Omental fat pad (tissue), 4 donors: ENCODE results near the gene EN2. TPM values are rescaled to one million over a fixed set of nuclear protein-coding genes. Genes with fewer than 3 reads are reported as not detected.

ENCODE experiments used
- ATAC-seq: fragments of 150-250 bp; one replicate; pipeline ENCODE4 v1.9.1; 2016; ENCODE audit warnings: mild to moderate bottlenecking, moderate library complexity; ENCODE audit not compliant: low FRiP score
- DNase-seq: peaks from one replicate; pipeline ENCODE4 v3.0.0-alpha.2; 2019; ENCODE audit warnings: low spot score
- total RNA-seq, 4 donors: library from RNA; depleted of rRNA; stranded (reverse); fragments of >200 nt; gene quantifications; one replicate each; pipeline ENCODE4 v1.1.0, GENCODE V29; 2016
- TF ChIP-seq, protein P1 (sequence below), 3 donors: fragments of 450-650 bp; IDR thresholded peaks; one replicate each; pipeline ENCODE4 v1.5.1; 2016 to 2017; ENCODE audit warnings: antibody characterized with exemption in 3 of 3, mild to moderate bottlenecking in 3 of 3, moderate library complexity in 2 of 3

The EN2 gene
- total RNA-seq, 4 donors from 2014 or later: 0.09 to 0.12 TPM; not detected in 2

DNA sequence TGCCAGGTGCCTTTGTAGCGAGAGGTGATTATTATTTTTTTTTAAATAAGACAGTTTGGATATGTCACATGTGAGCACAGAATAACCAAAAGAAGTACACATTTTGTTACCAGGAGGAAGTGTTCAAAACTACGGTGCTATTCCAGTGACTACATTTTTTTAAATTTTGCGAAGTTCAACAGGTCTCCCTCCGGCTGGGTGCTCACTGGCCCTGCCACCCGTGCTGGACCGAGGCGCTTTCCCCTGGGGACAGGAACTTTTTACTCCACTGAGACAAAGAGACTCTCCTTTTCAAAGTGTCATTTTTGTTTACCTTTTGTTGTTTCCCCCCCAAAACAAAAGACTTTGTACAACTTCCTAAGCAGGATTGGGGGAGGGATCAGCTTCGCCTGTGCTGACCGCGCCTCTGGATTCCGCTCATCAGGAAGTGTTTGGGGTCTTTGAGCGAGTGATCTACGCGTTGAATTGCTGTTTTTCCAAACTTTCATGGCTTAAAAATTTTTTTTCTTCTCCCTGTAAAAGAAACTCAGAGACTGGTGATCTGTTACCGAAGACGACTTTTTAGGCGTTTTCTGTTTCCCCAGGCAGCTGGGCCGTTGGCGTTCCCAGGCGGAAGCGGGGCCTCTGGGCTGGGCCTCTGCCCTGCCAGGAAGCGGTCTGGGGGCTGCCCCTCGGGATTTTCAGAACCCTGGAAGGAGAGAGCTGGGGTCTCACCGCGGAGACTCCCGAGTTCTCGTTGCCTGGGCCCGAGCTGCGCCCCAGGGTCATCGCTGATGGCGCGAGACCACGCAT, 7.2 kb downstream of the EN2 start:
- DNase-seq (no peak), ATAC-seq (no peak)
- TF ChIP-seq, protein P1, sequence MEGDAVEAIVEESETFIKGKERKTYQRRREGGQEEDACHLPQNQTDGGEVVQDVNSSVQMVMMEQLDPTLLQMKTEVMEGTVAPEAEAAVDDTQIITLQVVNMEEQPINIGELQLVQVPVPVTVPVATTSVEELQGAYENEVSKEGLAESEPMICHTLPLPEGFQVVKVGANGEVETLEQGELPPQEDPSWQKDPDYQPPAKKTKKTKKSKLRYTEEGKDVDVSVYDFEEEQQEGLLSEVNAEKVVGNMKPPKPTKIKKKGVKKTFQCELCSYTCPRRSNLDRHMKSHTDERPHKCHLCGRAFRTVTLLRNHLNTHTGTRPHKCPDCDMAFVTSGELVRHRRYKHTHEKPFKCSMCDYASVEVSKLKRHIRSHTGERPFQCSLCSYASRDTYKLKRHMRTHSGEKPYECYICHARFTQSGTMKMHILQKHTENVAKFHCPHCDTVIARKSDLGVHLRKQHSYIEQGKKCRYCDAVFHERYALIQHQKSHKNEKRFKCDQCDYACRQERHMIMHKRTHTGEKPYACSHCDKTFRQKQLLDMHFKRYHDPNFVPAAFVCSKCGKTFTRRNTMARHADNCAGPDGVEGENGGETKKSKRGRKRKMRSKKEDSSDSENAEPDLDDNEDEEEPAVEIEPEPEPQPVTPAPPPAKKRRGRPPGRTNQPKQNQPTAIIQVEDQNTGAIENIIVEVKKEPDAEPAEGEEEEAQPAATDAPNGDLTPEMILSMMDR (IDR thresholded peaks at IDR 0.05): no peak

DNA sequence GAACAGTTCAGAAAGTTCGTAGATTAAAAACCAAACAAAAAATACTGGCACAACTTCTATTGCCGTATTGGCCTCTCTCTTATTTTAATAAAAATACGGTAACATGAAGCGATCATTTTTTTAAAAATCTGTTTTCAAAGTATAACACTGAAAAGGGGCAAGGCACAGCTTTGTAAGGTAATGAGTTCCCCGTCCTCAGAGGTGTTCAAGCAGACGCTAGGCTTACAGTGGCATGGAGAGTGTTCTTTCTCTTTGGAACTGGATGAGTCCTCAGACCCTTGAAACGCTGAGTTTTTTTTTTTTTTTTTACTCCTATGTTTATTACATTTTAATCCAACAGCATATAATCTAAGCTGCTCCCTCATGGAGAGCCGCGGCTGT, 7.8 kb downstream of the EN2 start:
- no peak for ATAC-seq
- no peak for DNase-seq
- TF ChIP-seq, protein P1 (IDR thresholded peaks at IDR 0.05): no peak

DNA sequence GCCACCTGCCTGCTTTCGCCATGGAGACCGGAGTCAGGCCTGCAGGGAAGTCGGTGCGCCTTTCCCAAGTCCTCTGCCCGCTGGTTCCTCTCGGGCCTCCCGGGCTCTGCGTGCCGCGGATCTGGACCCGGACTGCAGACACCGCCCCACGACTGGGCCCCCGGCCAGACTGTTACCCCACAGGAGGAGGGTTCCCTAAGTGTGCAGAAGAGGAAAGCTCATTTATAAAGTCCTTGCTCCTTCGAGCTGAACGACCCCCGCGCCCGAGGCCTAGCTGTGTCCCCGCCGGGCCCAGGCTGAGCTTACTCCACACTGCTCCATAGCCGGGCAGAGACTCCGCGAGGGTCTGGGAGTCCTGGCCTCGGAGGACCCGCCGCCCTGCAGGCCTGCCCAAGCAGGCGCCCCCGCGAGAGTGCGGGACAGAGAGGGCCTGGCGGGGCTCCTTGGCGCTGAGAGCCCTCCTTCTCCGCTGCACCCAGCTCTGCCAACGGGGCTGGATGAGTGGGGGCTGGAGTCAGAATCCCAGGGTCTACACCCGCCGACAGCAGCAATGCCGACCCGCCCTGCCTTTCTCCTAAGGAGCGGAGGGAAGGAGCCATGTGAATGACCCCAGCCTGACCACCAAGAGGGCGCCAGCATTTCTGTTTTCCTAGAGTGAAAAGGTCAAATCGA, 8.3 kb downstream of the EN2 start:
- DNase-seq (no peak), ATAC-seq (no peak)
- TF ChIP-seq, protein P1 (IDR thresholded peaks at IDR 0.05): no peak

DNA sequence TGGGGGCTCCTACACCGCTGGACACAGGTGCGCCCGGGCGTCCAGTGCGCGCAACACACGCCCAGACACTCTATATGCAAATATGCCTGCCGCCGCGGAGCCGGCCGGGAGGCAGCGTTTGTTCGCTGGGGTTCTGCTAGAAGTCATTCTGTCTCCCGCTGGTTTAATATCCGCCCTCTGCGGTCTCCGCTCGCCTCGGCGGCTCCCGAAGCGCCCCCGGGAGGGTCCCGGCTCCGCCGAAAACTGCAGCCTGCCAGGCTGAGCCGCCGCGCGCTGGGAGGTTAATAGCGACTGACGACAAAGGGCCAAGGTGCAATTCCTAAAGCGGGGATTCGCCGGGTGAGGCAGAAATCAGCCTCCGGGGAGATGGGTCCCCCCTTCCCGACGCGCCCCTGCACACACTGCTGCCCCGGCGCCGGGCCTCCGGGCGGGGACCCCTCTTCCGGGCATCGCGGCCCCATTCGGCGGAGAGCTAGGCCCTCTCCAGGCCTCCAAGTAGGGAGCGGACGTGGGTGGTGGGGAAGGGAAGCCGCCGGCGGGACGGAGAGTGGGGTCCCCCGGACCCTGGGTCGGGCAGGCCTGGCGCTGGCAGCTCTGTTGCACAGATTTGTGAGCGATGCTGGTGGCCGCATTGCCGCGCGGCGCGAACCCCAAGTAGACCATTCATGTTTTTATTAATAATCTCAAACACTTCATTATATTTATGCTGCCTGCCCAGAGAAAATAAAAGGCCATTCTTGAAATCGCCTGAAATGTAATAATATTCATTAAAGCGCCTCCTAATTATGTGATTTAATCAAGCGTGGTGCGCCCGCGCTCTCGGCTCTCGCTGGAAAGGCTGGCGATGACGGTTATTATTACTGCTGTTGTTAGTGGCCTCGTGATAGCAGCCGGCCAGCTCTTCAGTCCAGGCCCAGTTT, 9.1 kb downstream of the EN2 start:
- TF ChIP-seq, protein P1 (IDR thresholded peaks at IDR 0.05): no peak
- DNase-seq (no peak), ATAC-seq (no peak)

DNA sequence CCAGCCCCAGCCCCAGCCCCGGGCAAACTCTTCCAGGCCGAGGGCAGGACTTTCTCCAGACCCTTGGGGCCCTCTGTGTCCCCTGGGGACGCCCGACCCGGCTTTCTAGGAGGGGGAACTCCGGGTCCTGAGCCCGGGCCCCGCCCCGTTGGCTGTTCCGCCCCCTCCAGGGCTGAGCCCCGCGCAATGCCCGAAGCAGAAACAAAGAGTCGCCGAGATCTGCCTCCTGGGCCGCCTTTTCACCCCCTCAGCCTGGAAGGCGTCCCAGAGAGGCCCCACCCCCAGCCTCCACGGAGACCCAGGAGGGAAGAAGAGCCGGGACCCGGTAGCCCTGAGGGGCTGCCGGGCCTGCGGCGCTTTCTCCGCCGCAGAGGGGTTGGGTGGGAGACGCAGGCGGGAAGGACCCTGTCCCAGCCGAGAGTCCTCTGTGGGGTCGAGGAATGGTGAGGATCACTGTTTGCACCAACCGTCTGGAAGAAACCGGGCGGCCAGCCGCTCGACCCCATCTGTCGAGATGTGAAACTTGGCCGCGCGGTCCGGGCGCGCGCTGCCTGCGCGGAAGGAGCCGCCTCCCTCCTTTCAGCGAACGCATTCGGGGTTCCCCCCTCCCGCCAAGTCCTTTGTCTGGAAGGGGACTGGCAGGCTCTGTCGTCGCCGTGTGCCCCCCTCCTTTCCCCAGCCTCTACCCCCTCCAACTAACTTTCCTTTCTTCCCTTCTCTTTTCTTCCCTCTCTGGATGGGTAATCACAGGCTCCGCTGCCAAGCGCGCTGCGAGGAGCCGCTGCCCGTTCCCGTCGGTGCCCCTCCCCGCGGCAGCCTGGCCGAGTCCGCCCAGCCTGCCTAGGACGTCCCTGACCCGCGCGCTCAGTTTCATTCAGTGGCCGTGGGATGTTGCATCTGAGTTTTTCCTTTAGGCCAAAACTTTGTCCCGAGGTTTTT, 10.2 kb downstream of the EN2 start:
- no peak for DNase-seq
- no peak for ATAC-seq

More for the DNA sequence above, 10.2 kb downstream of the EN2 start:
- TF ChIP-seq, protein P1 (IDR thresholded peaks at IDR 0.05): no peak
